ENCODE measurements around the gene UBQLN3. TPM values are rescaled to one million over a fixed set of nuclear protein-coding genes. Genes with fewer than 3 reads are reported as not detected.

Gene UBQLN3
- total RNA-seq, result not detected

GRCh38 chr11:5509803-5510202 lies at the start of gene UBQLN3:
Gene UBQLN3 (minus strand): TSS chr11:5509957. CDS start chr11:5509558, 399 bp downstream.
- CTCF ChIA-PET, result no interaction called here

GRCh38 chr11:5557751-5558150 lies 48.0 kb upstream of the UBQLN3 start:
- ChIA-PET CTCF (no interaction called here), POLR2A (no interaction called here)

More at GRCh38 chr11:5509803-5510202, at the start of gene UBQLN3:
- POLR2A ChIA-PET, result no interaction called here

- POLR2A ChIA-PET, result no interaction called here
- CTCF ChIA-PET, result no interaction called here
Measured at GRCh38 chr11:5556596-5557188, 46.9 kb upstream of the UBQLN3 start.

GRCh38 chr11:5553343-5553742 lies 43.6 kb upstream of the UBQLN3 start:
- CTCF ChIA-PET, result no interaction called here

GRCh38 chr11:5550440-5551095 lies 40.8 kb upstream of the UBQLN3 start:
- POLR2A ChIA-PET, result no interaction called here
- CTCF ChIA-PET, result no interaction called here

More at GRCh38 chr11:5553343-5553742, 43.6 kb upstream of the UBQLN3 start:
- POLR2A ChIA-PET, result no interaction called here

- ChIA-PET CTCF (interaction anchor here (0.6 kb wide), 1 partner anchor 552 kb away, joined by 3 read pairs; no protein-coding TSS in a partner anchor), POLR2A (no interaction called here)
Measured at GRCh38 chr11:5548440-5548839, 38.7 kb upstream of the UBQLN3 start, which contains the start of gene OR52H1. Gene OR52H1 (minus strand): TSS chr11:5548540. CDS start chr11:5545505, 3,035 bp downstream.

GRCh38 chr11:5547982-5548381 lies 38.2 kb upstream of the UBQLN3 start:
- POLR2A ChIA-PET, result no interaction called here

GRCh38 chr11:5546457-5546856 lies 36.7 kb upstream of the UBQLN3 start:
- ChIA-PET CTCF (no interaction called here), POLR2A (no interaction called here)

More at GRCh38 chr11:5547982-5548381, 38.2 kb upstream of the UBQLN3 start:
- CTCF ChIA-PET, result interaction anchor here (0.6 kb wide), 1 partner anchor 551 kb away, joined by 3 read pairs; no protein-coding TSS in a partner anchor

GRCh38 chr11:5541427-5541826 lies 31.7 kb upstream of the UBQLN3 start:
- ChIA-PET POLR2A (no interaction called here), CTCF (no interaction called here)

GRCh38 chr11:5536482-5536881 lies 26.7 kb upstream of the UBQLN3 start:
- ChIA-PET CTCF (no interaction called here), POLR2A (no interaction called here)

GRCh38 chr11:5534046-5534445 lies 24.3 kb upstream of the UBQLN3 start:
- CTCF ChIA-PET, result no interaction called here
- POLR2A ChIA-PET, result no interaction called here

GRCh38 chr11:5531053-5531831 lies 21.5 kb upstream of the UBQLN3 start:
- CTCF ChIA-PET, result no interaction called here

GRCh38 chr11:5528495-5528894 lies 18.7 kb upstream of the UBQLN3 start:
- ChIA-PET POLR2A (no interaction called here), CTCF (no interaction called here)

More at GRCh38 chr11:5531053-5531831, 21.5 kb upstream of the UBQLN3 start:
- POLR2A ChIA-PET, result no interaction called here

- ChIA-PET CTCF (no interaction called here), POLR2A (no interaction called here)
Measured at GRCh38 chr11:5527716-5528115, 18.0 kb upstream of the UBQLN3 start.

GRCh38 chr11:5524756-5525155 lies 15.0 kb upstream of the UBQLN3 start:
- CTCF ChIA-PET, result no interaction called here
- POLR2A ChIA-PET, result no interaction called here

GRCh38 chr11:5522308-5522707 lies 12.6 kb upstream of the UBQLN3 start:
- ChIA-PET CTCF (no interaction called here), POLR2A (no interaction called here)

GRCh38 chr11:5521540-5521939 lies 11.8 kb upstream of the UBQLN3 start:
- ChIA-PET POLR2A (no interaction called here), CTCF (no interaction called here)

GRCh38 chr11:5516599-5516998 lies 6.8 kb upstream of the UBQLN3 start, which contains the start of gene UBQLNL:
Gene UBQLNL (minus strand): TSS chr11:5516699. CDS start chr11:5516441, 258 bp downstream.
- ChIA-PET POLR2A (no interaction called here), CTCF (interaction anchor here (1.0 kb wide), 1 partner anchor 306 kb away, joined by 3 read pairs; no protein-coding TSS in a partner anchor)

- ChIA-PET CTCF (no interaction called here), POLR2A (interaction anchor here (0.6 kb wide), 1 partner anchor 179 kb away, joined by 3 read pairs; no protein-coding TSS in a partner anchor)
Measured at GRCh38 chr11:5514841-5515240, 5.1 kb upstream of the UBQLN3 start.

GRCh38 chr11:5508605-5509004 lies 1.2 kb downstream of the UBQLN3 start:
- POLR2A ChIA-PET, result no interaction called here
- CTCF ChIA-PET, result no interaction called here

GRCh38 chr11:5507933-5508305 lies 1.8 kb downstream of the UBQLN3 start:
- ChIA-PET POLR2A (no interaction called here), CTCF (no interaction called here)

All from activated CD8-positive, alpha-beta memory T cell treated with anti-CD3 and anti-CD28 coated beads for 36 hours (primary cell).